Dendritic cell treated with granulocyte-macrophage colony-stimulating factor and Interleukin-4, amounts not matched to agents 40 ng/mL and 50 ng/mL, for 4 days (primary cell): Measurements from ENCODE around the gene CRIM1.

Source experiments
- H3K27ac Mint-ChIP-seq: one replicate; pipeline ENCODE4 v1.8.0; 2022; ENCODE audit warnings: mild to moderate bottlenecking, mixed read lengths
- H3K27me3 Mint-ChIP-seq: one replicate; pipeline ENCODE4 v1.8.0; 2022; ENCODE audit warnings: mild to moderate bottlenecking, mixed read lengths
- H3K36me3 Mint-ChIP-seq: one replicate; pipeline ENCODE4 v1.8.0; 2022; ENCODE audit warnings: low read depth, mixed read lengths
- H3K4me1 Mint-ChIP-seq: one replicate; pipeline ENCODE4 v1.8.0; 2022; ENCODE audit warnings: low read depth, mixed read lengths
- H3K4me3 Mint-ChIP-seq: one replicate; pipeline ENCODE4 v1.8.0; 2022; ENCODE audit warnings: mild to moderate bottlenecking, moderate library complexity, mixed read lengths
- H3K9me3 Mint-ChIP-seq: one replicate; pipeline ENCODE4 v1.8.0; 2022; ENCODE audit warnings: mixed read lengths
- intact Hi-C: fragments of 100-400 bp; cut with micrococcal nuclease; formaldehyde crosslinking; loops from one replicate; pipeline ENCODE4 v1.15.0; 2022

CRIM1 gene

DNA sequence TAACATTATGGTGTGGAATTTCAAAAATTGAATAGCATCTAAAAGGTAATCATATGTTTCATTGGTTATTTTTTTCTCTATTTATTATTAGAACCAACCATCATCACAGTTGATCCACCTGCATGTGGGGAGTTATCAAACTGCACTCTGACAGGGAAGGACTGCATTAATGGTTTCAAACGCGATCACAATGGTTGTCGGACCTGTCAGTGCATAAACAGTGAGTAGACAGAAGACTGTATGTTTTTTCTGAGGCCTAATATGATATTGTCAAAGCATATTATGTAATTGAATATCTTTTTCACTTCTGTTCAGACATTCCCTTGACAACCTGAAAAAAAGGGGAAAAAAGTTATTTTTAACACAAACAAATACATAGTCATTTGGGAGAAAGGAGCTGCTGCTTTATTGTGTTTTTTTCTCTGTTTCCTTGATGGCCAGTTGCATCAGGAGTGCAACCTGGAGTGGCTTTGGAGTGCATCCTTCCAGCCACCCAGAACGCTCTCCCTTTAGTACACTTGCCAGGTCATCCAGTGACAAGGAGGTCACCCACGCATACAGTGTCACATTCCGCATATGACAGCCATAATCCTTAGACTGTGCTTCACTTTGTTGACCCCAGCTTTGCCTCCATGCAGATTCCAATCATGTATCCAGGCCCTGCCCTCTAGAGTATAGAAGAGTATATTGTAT, 143.7 kb downstream of the CRIM1 start:
- no peak overlapping the region for H3K27ac Mint-ChIP-seq
- no peaks in the 10 kb centered on the region for H3K27me3 Mint-ChIP-seq
- H3K4me1 Mint-ChIP-seq: no peaks in the 10 kb centered on the region
- no peak overlapping the region for H3K4me3 Mint-ChIP-seq
- peaks cover 16% of the 10 kb centered on the region for H3K36me3 Mint-ChIP-seq
- no peaks in the 10 kb centered on the region for H3K9me3 Mint-ChIP-seq
- intact Hi-C loops: no loop called here

DNA sequence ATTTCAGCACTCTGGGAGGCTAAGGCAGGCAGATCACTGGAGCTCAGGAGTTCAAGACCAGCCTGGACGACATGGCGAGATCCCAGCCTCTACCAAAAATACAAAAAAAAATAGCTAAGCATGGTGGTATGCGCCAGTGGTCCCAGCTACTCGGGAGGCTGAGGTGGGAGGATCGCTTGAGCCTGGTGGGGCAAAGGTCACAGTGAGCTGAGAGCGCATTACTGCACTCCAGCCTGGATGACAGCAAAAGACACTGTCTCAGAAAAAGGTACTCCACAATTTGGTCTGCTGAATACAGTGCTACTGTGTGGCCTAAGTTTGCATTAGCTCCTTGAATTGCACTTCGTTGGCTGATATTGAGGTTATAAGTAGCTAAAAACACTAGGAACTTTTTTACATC, 144.5 kb downstream of the CRIM1 start:
- intact Hi-C loops: no loop called here

DNA sequence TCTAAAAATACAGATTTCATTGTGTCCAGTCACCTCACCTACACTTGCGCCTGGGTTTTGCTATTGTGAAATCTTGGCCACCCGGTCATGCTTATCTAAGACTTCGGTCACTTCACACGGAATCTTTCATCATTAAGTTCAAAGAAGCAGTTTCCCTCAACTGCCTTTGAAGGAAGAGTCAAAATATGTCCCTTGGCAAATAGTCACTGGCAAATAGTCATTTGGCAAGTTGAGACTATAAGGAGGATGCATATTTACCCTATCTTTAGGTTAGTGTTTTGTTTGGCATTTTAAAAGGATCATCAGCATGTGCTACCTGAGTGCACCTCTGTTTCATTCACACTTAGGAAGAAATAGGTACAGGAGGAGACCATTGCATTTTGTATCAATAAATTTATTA, 146.5 kb downstream of the CRIM1 start:
- H3K27ac Mint-ChIP-seq: no peak overlapping the region
- H3K36me3 Mint-ChIP-seq: peaks cover 16% of the 10 kb centered on the region
- H3K9me3 Mint-ChIP-seq: no peaks in the 10 kb centered on the region
- no peaks in the 10 kb centered on the region for H3K4me1 Mint-ChIP-seq
- H3K4me3 Mint-ChIP-seq: no peak overlapping the region
- H3K27me3 Mint-ChIP-seq: no peaks in the 10 kb centered on the region
- intact Hi-C loops: no loop called here

More for the DNA sequence above, 144.5 kb downstream of the CRIM1 start:
- Mint-ChIP-seq H3K36me3 (peaks cover 16% of the 10 kb centered on the region), H3K4me3 (no peak overlapping the region), H3K27me3 (no peaks in the 10 kb centered on the region), H3K27ac (no peak overlapping the region), H3K4me1 (no peaks in the 10 kb centered on the region), H3K9me3 (no peaks in the 10 kb centered on the region)

DNA sequence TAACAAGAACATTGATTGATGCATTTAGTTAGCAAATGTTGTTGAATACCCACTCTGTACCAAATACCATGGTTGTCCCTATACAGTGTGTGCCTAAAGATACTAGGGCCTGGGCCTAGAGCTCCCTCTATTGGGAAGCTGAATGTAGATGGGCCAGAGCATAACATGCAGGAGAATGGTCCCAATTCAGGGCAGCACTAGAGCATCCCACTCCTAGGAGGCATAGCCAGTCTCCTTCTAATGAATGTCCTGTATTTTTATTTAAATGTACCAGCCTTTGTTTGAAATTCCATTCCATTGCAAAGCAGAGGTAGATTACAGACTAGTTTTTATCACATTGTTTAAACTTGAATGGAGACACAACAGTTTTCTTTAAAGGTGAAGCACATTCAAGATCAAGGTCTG, 151.8 kb downstream of the CRIM1 start:
- Mint-ChIP-seq H3K27ac (no peak overlapping the region), H3K36me3 (no peaks in the 10 kb centered on the region), H3K4me1 (no peaks in the 10 kb centered on the region), H3K27me3 (no peaks in the 10 kb centered on the region), H3K4me3 (no peak overlapping the region), H3K9me3 (no peaks in the 10 kb centered on the region)
- intact Hi-C loops: no loop called here

DNA sequence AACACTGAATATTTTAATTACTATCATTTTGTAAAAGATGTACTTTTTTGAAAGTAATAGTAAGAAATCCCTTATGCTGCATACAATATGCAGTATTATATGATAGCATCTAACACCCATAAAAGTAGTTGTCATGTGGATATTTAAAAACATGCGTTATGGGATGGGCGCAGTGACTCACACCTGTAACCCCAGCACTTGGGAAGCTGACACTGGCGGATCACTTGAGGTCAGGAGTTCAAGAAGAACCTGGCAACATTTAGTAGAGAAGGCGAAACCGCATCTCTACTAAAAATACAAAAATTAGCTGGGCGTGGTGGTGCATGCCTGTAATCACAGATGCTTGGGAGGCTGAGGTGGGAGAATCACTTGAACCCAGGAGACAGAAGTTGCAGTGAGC, 153.5 kb downstream of the CRIM1 start:
- H3K27me3 Mint-ChIP-seq: no peaks in the 10 kb centered on the region
- H3K36me3 Mint-ChIP-seq: peaks cover 13% of the 10 kb centered on the region
- intact Hi-C loops: loop anchor here (2.0 kb wide), 1 partner anchor 158 kb away; no protein-coding TSS in a partner anchor

DNA sequence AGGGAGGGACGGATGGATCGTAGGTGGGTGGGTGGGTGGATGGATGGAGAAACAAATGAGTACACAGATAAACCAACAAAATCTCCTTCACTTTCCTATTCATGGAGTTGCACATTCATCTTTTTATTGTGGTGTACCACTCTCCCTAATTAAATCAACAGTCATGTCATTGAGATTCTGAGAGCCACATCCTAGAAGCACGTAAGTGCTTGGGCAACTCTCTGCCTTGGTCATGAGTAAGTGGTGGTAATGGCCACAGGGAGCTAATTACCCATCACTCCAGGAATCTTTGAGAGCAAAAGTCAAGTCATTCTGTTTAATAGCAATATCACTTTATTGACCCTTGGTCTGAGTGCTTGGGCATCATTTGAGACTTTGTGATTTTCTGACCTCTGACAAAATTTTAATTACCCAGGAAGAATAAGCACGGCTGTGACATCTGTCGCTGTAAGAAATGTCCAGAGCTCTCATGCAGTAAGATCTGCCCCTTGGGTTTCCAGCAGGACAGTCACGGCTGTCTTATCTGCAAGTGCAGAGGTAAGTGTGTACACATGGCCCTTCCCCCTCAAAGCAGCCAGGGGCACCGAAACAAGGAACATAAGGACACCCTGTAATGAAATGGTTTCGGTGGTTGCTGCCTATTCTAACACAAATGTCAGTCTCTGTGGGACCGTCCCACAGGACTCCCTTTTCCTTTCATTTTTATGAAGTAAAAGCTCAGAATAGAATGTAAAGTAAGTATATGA, 156.5 kb downstream of the CRIM1 start:
- H3K27me3 Mint-ChIP-seq: no peaks in the 10 kb centered on the region
- no peak overlapping the region for H3K27ac Mint-ChIP-seq
- intact Hi-C loops: no loop called here
- no peak overlapping the region for H3K4me3 Mint-ChIP-seq
- H3K9me3 Mint-ChIP-seq: no peaks in the 10 kb centered on the region
- peaks cover 25% of the 10 kb centered on the region for H3K36me3 Mint-ChIP-seq
- H3K4me1 Mint-ChIP-seq: no peaks in the 10 kb centered on the region

More for the DNA sequence above, 153.5 kb downstream of the CRIM1 start:
- Mint-ChIP-seq H3K9me3 (no peaks in the 10 kb centered on the region), H3K4me3 (no peak overlapping the region), H3K27ac (no peak overlapping the region), H3K4me1 (no peaks in the 10 kb centered on the region)

DNA sequence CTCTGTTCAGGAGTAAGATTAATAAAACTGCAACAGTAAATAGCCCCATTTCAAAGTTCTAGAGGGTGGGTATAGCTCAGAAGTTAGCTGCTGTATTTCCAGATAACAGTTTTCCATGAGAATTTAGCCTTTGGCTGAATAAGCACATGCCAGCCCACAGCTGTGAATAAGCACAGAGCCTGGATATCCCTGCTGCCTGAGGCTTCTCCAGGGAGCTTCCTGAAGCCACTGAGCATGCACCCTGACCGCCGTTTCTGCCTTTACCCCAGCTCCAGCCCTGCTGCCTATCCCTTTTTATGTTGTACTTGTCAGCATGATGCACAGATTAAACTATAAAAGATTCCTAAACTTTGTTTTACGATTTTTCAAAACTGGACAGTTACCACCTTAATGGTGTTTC, 157.1 kb downstream of the CRIM1 start:
- Mint-ChIP-seq H3K27me3 (no peaks in the 10 kb centered on the region), H3K27ac (no peak overlapping the region), H3K4me1 (no peaks in the 10 kb centered on the region), H3K4me3 (no peak overlapping the region), H3K36me3 (peaks cover 32% of the 10 kb centered on the region), H3K9me3 (no peaks in the 10 kb centered on the region)
- intact Hi-C loops: no loop called here

DNA sequence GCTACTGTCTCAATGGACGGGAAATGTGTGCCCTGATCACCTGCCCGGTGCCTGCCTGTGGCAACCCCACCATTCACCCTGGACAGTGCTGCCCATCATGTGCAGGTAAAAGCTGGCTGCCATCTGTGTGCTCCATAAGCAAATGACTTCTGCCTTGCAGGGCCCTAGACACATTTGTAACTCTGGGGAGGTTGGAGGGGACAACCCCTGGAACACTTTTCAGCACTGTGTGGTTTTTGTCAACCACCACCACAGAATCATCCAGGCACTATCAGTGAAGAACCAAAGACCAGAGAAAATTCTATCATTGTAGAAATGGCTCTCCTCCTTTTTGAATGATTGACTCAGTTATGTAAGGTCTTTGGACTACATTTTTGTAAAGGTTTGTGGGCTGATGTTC, 158.1 kb downstream of the CRIM1 start:
- Mint-ChIP-seq H3K27ac (no peak overlapping the region), H3K27me3 (no peaks in the 10 kb centered on the region), H3K9me3 (no peaks in the 10 kb centered on the region), H3K4me3 (no peak overlapping the region), H3K4me1 (no peaks in the 10 kb centered on the region), H3K36me3 (peaks cover 32% of the 10 kb centered on the region)
- intact Hi-C loops: no loop called here

DNA sequence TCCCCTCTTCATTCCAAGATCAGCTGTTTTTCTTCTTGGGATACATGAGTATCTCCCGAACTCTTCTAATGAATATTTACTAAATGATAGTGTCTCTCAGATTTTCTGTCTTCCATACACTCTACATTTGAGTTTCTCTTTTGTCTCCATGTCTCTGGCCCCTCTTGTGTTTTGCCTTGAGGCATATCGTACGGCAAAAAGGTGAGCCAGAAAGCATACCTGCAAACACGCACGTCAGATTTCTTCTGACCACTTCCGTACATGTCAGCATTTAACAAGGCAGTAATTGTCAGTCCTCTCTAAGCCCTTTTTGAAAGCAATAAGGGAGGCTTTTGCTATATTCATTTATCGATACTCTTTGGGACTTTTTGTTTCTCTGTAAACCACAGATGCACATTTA, 160.0 kb downstream of the CRIM1 start:
- no peaks in the 10 kb centered on the region for H3K27me3 Mint-ChIP-seq
- H3K36me3 Mint-ChIP-seq: peaks cover 48% of the 10 kb centered on the region
- no peak overlapping the region for H3K4me3 Mint-ChIP-seq
- H3K27ac Mint-ChIP-seq: no peak overlapping the region
- no peaks in the 10 kb centered on the region for H3K4me1 Mint-ChIP-seq
- no peaks in the 10 kb centered on the region for H3K9me3 Mint-ChIP-seq
- intact Hi-C loops: no loop called here

DNA sequence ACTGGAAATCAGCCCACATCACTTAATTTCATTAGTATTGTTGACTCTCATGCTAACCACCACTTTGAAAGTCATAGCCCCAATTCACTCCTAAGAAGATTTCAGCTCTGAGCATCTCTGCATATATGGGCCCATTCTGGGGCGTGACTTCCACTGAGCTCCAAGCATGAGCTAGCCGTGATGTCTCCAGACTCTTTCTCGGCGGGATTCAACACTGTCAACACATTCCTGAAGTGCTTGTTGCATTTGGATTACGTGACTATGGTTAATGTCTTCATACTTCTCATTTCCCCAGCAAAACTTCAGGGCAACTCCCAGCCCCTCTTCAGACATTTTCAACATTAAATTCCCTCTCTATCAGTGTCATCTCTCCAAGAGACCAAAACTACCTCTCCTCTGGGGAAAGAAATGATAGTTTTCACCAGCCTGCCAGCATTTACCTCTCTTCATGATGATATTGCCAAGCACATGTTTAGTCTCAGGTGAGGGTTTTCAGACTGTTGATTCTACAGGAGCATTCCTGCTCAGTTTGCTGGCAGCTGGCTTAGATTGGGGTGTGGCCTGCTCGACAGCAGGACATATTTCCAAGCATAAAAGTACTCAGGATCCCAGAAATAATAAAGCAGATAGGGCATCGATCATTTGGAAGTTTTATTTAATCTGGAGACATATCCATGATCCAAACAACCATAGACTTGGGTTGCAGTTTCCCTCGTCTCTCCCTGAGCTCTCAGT, 160.7 kb downstream of the CRIM1 start:
- no peak overlapping the region for H3K4me3 Mint-ChIP-seq
- H3K9me3 Mint-ChIP-seq: no peaks in the 10 kb centered on the region
- H3K36me3 Mint-ChIP-seq: peaks cover 56% of the 10 kb centered on the region
- H3K27ac Mint-ChIP-seq: no peak overlapping the region
- no peaks in the 10 kb centered on the region for H3K27me3 Mint-ChIP-seq
- no peaks in the 10 kb centered on the region for H3K4me1 Mint-ChIP-seq
- intact Hi-C loops: no loop called here

DNA sequence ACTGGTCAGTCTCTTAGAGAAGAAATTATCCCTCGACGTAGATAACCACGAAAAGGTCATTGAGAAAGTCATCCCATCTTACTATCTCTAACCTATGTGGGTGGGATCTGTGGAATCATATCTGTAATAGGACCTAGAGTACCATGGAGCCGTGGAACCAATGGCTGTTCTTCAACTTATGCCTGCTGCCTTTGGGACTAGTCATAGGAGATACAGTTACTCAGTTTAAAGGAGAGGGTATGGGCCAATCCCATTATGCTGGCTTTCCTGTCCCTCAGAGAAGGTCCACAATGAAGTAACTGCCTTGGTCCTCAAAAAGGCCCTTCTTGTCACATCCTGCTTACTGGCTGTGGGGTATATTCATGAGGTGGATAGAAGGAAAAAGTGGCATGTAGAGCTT, 164.9 kb downstream of the CRIM1 start:
- intact Hi-C loops: no loop called here

DNA sequence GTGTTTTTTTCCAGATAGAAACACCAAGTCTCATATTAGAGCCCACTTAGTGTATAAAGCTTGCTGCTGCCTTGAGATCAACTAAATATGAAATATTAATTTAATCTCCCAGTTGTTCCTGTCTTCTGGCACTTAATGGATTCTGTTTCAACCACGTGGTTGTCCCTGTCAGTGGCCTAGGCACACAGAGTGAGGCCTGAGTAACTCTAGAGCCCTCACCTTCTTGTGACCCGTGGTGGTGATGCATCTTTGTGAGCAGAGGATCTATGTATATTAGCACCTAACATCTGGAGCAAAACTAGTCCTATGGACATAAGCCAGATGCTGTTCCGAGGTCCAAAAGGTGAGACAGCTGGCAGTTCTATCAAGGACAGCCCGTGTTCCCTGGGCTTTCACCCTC, 167.6 kb downstream of the CRIM1 start:
- no peak overlapping the region for H3K27ac Mint-ChIP-seq
- no peaks in the 10 kb centered on the region for H3K4me1 Mint-ChIP-seq
- H3K27me3 Mint-ChIP-seq: no peaks in the 10 kb centered on the region
- intact Hi-C loops: no loop called here
- H3K9me3 Mint-ChIP-seq: no peaks in the 10 kb centered on the region
- no peak overlapping the region for H3K4me3 Mint-ChIP-seq
- H3K36me3 Mint-ChIP-seq: peaks cover 48% of the 10 kb centered on the region

More for the DNA sequence above, 164.9 kb downstream of the CRIM1 start:
- Mint-ChIP-seq H3K4me3 (no peak overlapping the region), H3K4me1 (no peaks in the 10 kb centered on the region), H3K27ac (no peak overlapping the region), H3K27me3 (no peaks in the 10 kb centered on the region), H3K36me3 (peaks cover 56% of the 10 kb centered on the region), H3K9me3 (no peaks in the 10 kb centered on the region)

DNA sequence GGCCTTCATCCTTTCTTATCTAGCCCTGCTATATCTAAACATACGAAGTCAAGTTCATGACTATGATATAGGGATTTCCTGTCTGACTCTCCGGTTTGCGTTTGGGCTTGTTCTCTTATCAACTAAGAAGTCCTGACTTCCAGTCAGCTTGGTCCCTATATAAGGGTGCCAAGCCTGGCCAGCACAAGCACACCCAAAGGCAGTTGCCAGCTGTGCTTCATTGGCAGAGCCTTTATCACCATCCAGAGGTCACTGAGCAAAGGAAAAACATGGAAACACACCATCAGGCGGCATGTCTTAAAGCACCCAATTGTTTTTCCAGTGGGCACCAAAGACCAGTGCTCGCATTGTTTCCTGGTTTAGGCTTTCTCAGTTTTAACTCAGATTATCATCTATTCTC, 169.7 kb downstream of the CRIM1 start:
- H3K4me3 Mint-ChIP-seq: no peak overlapping the region
- intact Hi-C loops: no loop called here
- H3K27me3 Mint-ChIP-seq: no peaks in the 10 kb centered on the region
- H3K36me3 Mint-ChIP-seq: peaks cover 33% of the 10 kb centered on the region
- no peaks in the 10 kb centered on the region for H3K9me3 Mint-ChIP-seq
- H3K27ac Mint-ChIP-seq: no peak overlapping the region
- H3K4me1 Mint-ChIP-seq: peaks cover 2% of the 10 kb centered on the region

DNA sequence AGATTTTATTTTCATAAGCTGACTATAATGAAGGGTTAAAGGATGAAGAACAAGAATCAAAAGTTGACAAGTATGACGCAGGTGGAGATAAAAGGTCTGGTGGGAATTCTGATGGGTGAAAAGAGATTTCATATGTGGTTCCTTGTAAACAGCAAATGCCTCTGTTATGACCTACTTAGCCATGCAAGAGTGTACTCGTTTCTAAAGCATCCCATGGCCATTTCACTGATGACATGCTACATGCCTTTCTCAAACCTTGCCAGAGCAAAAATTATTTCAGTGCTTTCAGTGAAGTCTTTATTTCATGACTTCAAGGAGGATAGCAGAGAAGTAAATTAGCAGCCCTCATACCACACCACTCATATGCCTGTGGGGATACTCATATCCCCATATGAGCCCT, 170.6 kb downstream of the CRIM1 start:
- intact Hi-C loops: no loop called here

More for the DNA sequence above, 170.6 kb downstream of the CRIM1 start:
- no peak overlapping the region for H3K4me3 Mint-ChIP-seq
- H3K36me3 Mint-ChIP-seq: peaks cover 25% of the 10 kb centered on the region
- H3K9me3 Mint-ChIP-seq: no peaks in the 10 kb centered on the region
- H3K27me3 Mint-ChIP-seq: no peaks in the 10 kb centered on the region
- no peak overlapping the region for H3K27ac Mint-ChIP-seq
- H3K4me1 Mint-ChIP-seq: peaks cover 12% of the 10 kb centered on the region
